HCT116 (cell line): ENCODE results near the gene IFNL1. TPM values are rescaled to one million over a fixed set of nuclear protein-coding genes. Genes with fewer than 3 reads are reported as not detected.
A peak's percentile ranks its signal among the peaks of the same experiment; 100 is the strongest.

Source experiments
- ATAC-seq: fragments of 200-7000 bp; cut with Tn5 transposase; 2 replicates; pipeline ENCODE4 v1.9.1; 2020; ENCODE audit warnings: mild to moderate bottlenecking, moderate library complexity
- BruUV-seq: library from RNA; stranded (reverse); fragments of 400-500 nt; replicated peaks from 2 replicates; lab custom pipeline; 2021; lab: Mats Ljungman, UMichigan
- CTCF ChIA-PET: fragments of 300-600 bp; sonication (Branson Sonifier 250); formaldehyde crosslinking; loops from one replicate; lab custom pipeline; 2021; ENCODE audit warnings: antibody characterized with exemption; lab: Charles Lee
- POLR2A ChIA-PET: fragments of 300-600, 350-600 bp; sonication (Branson Sonifier 250); formaldehyde crosslinking; loops from one replicate; lab custom pipeline; 2021; ENCODE audit warnings: antibody characterized with exemption; lab: Charles Lee
- RAD21 ChIA-PET, 2 experiments: fragments of 300-600 bp; sonication (Branson Sonifier 250); formaldehyde crosslinking; loops; one replicate each; lab custom pipeline; 2023; ENCODE audit warnings: low total read pairs in 2 of 2; ENCODE audit not compliant: uncharacterized antibody in 2 of 2, unreplicated experiment in 2 of 2, low non-redundant PET in 1 of 2; lab: Charles Lee
- DNase-seq: peaks from one replicate; pipeline ENCODE4 v3.0.0-alpha.2; 2010; ENCODE audit warnings: low read depth, low spot score
- H2AFZ ChIP-seq: fragments of 200-600 bp; shearing (Covaris generic), sonication (generic); 2 replicates; pipeline ENCODE4 v1.6.1; 2017; ENCODE audit warnings: low read depth, mixed run types, mixed read lengths, antibody characterized with exemption, low read length; ENCODE audit not compliant: poor library complexity, severe bottlenecking
- H3K27ac ChIP-seq: 2 replicates; pipeline ENCODE4 v1.5.1; 2012; ENCODE audit warnings: low read depth, low read length
- H3K27me3 ChIP-seq: fragments of 200-600 bp; sonication (generic); 2 replicates; pipeline ENCODE4 v1.6.1; 2016; ENCODE audit warnings: mixed run types, low read length, mixed read lengths; ENCODE audit not compliant: insufficient read depth
- H3K36me3 ChIP-seq, 2 experiments: fragments of 200-500 bp in 1 of 2; fragments of 200-600 bp in 1 of 2; sonication (Bioruptor generic) in 1 of 2; sonication (generic) in 1 of 2; 2 replicates each; pipeline versions ENCODE4 v1.5.1 to v1.6.1; 2014 to 2016; ENCODE audit warnings: low read length in 2 of 2, inconsistent platforms in 1 of 2, mixed read lengths in 1 of 2, mixed run types in 1 of 2; ENCODE audit not compliant: insufficient read depth in 2 of 2, control insufficient read depth in 1 of 2
- H3K4me1 ChIP-seq, 2 experiments: fragments of 200-600 bp in 1 of 2; sonication (generic) in 1 of 2; 2 replicates each; pipeline versions ENCODE4 v1.5.1 to v1.6.1; 2012 to 2017; ENCODE audit warnings: low read length in 2 of 2, inconsistent platforms in 1 of 2, mild to moderate bottlenecking in 1 of 2, mixed read lengths in 1 of 2, mixed run types in 1 of 2, moderate library complexity in 1 of 2; ENCODE audit not compliant: insufficient read depth in 2 of 2, control insufficient read depth in 1 of 2
- H3K4me2 ChIP-seq: fragments of 200-600 bp; sonication (generic); 2 replicates; pipeline ENCODE4 v1.6.1; 2017; ENCODE audit warnings: mixed run types, low read length, mixed read lengths
- H3K4me3 ChIP-seq, 2 experiments: fragments of 200-600 bp in 1 of 2; sonication (generic) in 1 of 2; replicated peaks in 1 of 2; 2 replicates each; pipeline ENCODE4 v1.5.1; 2011 to 2016; ENCODE audit warnings: low read length in 2 of 2, control low read depth in 1 of 2, low read depth in 1 of 2, mild to moderate bottlenecking in 1 of 2, mixed read lengths in 1 of 2, mixed run types in 1 of 2
- H3K79me2 ChIP-seq: fragments of 200-600 bp; sonication (generic); 2 replicates; pipeline ENCODE4 v1.6.1; 2017; ENCODE audit warnings: mild to moderate bottlenecking, mixed run types, low read length, moderate library complexity, mixed read lengths; ENCODE audit not compliant: insufficient read depth
- H3K9ac ChIP-seq: fragments of 200-600 bp; sonication (generic); 2 replicates; pipeline ENCODE4 v1.6.1; 2016; ENCODE audit warnings: low read length, mixed read lengths
- H3K9me2 ChIP-seq: fragments of 200-600 bp; sonication (generic), shearing (Covaris generic); 2 replicates; pipeline ENCODE4 v1.6.1; 2017; ENCODE audit warnings: mixed run types, mild to moderate bottlenecking, moderate library complexity; ENCODE audit not compliant: insufficient read depth
- H3K9me3 ChIP-seq, 2 experiments: fragments of 200-500 bp in 1 of 2; fragments of 200-600 bp in 1 of 2; sonication (Bioruptor generic) in 1 of 2; sonication (generic) in 1 of 2; 2 replicates each; pipeline ENCODE4 v1.6.1; 2014 to 2017; ENCODE audit warnings: low read length in 2 of 2, mixed read lengths in 2 of 2, inconsistent platforms in 1 of 2, low read depth in 1 of 2, mild to moderate bottlenecking in 1 of 2, mixed run types in 1 of 2, moderate library complexity in 1 of 2; ENCODE audit not compliant: control insufficient read depth in 1 of 2, insufficient read depth in 1 of 2
- H4K20me1 ChIP-seq: fragments of 200-600 bp; sonication (generic), shearing (Covaris generic); 2 replicates; pipeline ENCODE4 v1.6.1; 2017; ENCODE audit warnings: mixed run types, mild to moderate bottlenecking, moderate library complexity; ENCODE audit not compliant: insufficient read depth
- EGR1 ChIP-seq: IDR thresholded peaks from 2 replicates; pipeline ENCODE4 v1.6.1; 2012; ENCODE audit warnings: low read depth
- intact Hi-C: fragments of 100-400 bp; cut with micrococcal nuclease; formaldehyde crosslinking; loops from 2 replicates; pipeline ENCODE4 v1.10.0; 2022
- total RNA-seq: library from RNA; stranded (reverse); gene quantifications from one replicate; pipeline ENCODE4 v1.2.1, GENCODE V29; 2021; ENCODE audit not compliant: unreplicated experiment
- TF ChIP-seq, protein P1 (sequence below): IDR thresholded peaks from 2 replicates; pipeline ENCODE4 v1.6.1; 2012
- TF ChIP-seq, protein P2 (sequence below), 3 experiments: fragments of 200-600 bp in 1 of 3; sonication (generic) in 1 of 3; IDR thresholded peaks in 2 of 3; conservative IDR thresholded peaks in 1 of 3; 2 replicates each; pipeline ENCODE4 v1.5.1; 2012 to 2017; ENCODE audit warnings: low read depth in 2 of 3, low read length in 2 of 3, antibody characterized with exemption in 1 of 3, borderline replicate concordance in 1 of 3, control low read depth in 1 of 3, mild to moderate bottlenecking in 1 of 3, mixed read lengths in 1 of 3, mixed run types in 1 of 3, moderate library complexity in 1 of 3; ENCODE audit not compliant: insufficient read depth in 1 of 3

IFNL1 gene
- total RNA-seq, 1 experiment from 2014 or later: not detected

DNA sequence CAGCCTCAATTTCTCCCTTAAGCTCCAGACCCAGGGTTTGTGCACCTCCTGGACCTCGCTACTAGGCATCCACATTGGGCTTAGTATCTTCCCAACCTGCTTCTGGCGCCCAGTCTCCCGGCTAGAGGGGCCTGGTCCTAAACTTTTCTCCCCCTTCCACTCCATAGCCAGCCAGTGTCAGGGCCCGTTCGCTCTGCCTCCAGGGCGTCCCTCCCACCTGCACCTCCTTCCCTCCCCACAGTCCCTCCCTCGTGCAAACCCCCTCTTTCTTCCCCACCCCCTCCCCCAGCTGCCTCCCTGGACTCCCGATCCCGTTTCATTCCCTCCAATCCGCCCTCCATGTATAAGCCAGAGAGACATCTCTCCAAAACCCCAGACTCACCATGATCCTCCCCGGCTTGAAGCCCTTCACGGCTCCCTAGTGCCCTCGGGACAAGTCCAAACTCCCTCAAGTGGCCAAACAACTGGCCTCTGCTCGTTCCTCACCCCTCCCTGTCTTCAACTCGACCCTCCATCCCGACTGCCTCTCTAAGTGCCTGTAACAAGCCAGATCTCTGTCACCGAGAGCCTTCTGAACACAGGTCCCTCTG is 45.0 kb downstream of the IFNL1 start:
- RAD21 ChIA-PET: no interaction called here
- DNase-seq (no peak), ATAC-seq (peak; percentile 12)
- POLR2A ChIA-PET: interaction anchor here (0.6 kb wide), 1 partner anchor 509 kb away, joined by 3 read pairs; no protein-coding TSS in a partner anchor
- peak overlapping the region; percentile 86 for H3K27ac ChIP-seq
- H3K4me1 ChIP-seq: peaks cover 8 to 27% of the 10 kb centered on the region in 2 experiments
- peaks cover 0 to 6% of the 10 kb centered on the region in 2 experiments; a peak in 1 of 4 replicates for H3K36me3 ChIP-seq
- TF ChIP-seq, protein P1, sequence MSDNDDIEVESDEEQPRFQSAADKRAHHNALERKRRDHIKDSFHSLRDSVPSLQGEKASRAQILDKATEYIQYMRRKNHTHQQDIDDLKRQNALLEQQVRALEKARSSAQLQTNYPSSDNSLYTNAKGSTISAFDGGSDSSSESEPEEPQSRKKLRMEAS: no peak; the same call in 1 of the 2 replicates
- TF ChIP-seq, protein P2, sequence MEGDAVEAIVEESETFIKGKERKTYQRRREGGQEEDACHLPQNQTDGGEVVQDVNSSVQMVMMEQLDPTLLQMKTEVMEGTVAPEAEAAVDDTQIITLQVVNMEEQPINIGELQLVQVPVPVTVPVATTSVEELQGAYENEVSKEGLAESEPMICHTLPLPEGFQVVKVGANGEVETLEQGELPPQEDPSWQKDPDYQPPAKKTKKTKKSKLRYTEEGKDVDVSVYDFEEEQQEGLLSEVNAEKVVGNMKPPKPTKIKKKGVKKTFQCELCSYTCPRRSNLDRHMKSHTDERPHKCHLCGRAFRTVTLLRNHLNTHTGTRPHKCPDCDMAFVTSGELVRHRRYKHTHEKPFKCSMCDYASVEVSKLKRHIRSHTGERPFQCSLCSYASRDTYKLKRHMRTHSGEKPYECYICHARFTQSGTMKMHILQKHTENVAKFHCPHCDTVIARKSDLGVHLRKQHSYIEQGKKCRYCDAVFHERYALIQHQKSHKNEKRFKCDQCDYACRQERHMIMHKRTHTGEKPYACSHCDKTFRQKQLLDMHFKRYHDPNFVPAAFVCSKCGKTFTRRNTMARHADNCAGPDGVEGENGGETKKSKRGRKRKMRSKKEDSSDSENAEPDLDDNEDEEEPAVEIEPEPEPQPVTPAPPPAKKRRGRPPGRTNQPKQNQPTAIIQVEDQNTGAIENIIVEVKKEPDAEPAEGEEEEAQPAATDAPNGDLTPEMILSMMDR (IDR thresholded peaks at IDR 0.05 in 2 of 3, conservative IDR thresholded peaks at IDR 0.05 in 1 of 3; ENCODE audit: borderline replicate concordance in 1 of 3, insufficient read depth in 1 of 3, low read depth in 2 of 3, low read length in 2 of 3): no peak
- TF ChIP-seq EGR1: 0 out of 2 replicates have a peak, but pooled peaks have one; percentile 0
- H3K4me2 ChIP-seq: peak overlapping the region; percentile 99
- H3K9me3 ChIP-seq: no peaks in the 10 kb centered on the region
- H3K4me3 ChIP-seq: peak overlapping the region; percentile 84 to 90
- no TSS peak for BruUV-seq
- peak overlapping the region; percentile 62 for H2AFZ ChIP-seq
- intact Hi-C loops: loop anchor here (5.0 kb wide), 1 partner anchor 71 kb away; the partner anchor contains the start of gene PLEKHG2
- H3K79me2 ChIP-seq: peaks cover 45% of the 10 kb centered on the region
- no peaks in the 10 kb centered on the region for H3K9me2 ChIP-seq
- CTCF ChIA-PET: interaction anchor here (1.3 to 1.9 kb wide), 4 partner anchors 10 to 219 kb away, joined by 5 to 11 read pairs (median 7); partner anchors contain the start of gene PLEKHG2
- peak overlapping the region; percentile 85 for H3K9ac ChIP-seq
- H4K20me1 ChIP-seq: no peaks in the 10 kb centered on the region; the same call in 1 of the 2 replicates
- no peaks in the 10 kb centered on the region for H3K27me3 ChIP-seq
